ENCODE data around the gene PPM1L. TPM values are rescaled to one million over a fixed set of nuclear protein-coding genes. Genes with fewer than 3 reads are reported as not detected.

Gene PPM1L
- total RNA-seq, 6 experiments from 2014 or later = 1.3 to 1.7 (median 1.6) TPM

DNA sequence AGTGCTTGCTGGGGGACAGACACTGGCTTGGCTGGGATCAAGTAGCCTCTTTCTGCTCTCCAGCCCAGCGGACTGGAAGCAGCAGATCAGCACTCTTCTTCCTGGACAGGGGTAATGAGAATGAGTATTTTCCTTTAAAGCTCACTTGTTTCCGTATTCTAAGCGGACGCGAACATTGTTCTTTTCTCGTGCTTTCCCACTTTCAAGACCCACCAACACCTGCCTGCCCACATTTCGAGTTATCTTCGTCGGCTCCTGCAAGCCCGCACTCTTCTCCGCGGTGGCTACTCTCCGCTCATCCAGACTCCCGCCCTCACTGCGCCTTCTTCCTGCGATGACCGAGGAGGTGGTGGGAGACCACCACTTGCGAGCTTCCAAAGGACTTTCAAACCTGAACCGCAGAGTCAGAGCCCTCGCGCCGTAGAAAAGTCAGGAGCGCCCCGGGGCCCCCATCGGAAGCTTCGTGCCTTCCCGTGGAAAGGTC, 1.6 kb upstream of the PPM1L start:
- Mint-ChIP-seq H3K27ac (peak overlapping the region; percentile 95), H3K4me1 (ENCODE audit: low read depth) (peaks cover 22% of the 10 kb centered on the region), H3K4me3 (peak overlapping the region; percentile 98), H3K36me3 (ENCODE audit: low read depth) (no peaks in the 10 kb centered on the region), H3K27me3 (ENCODE audit: insufficient read depth) (peaks cover 20% of the 10 kb centered on the region), H3K9me3 (no peaks in the 10 kb centered on the region)
- TF ChIP-seq CTCF (IDR thresholded peaks at IDR 0.05) = no peak
- peak; percentile 52 for DNase-seq

GRCh38 chr3:160754855-160755747, 930 bp upstream of the PPM1L start:
- H3K4me3 Mint-ChIP-seq = peak overlapping the region; percentile 98
- peak overlapping the region; percentile 95 for H3K27ac Mint-ChIP-seq
- peaks cover 20% of the 10 kb centered on the region for H3K27me3 Mint-ChIP-seq (ENCODE audit: insufficient read depth)
- TF ChIP-seq CTCF (IDR thresholded peaks at IDR 0.05) = no peak
- no peaks in the 10 kb centered on the region for H3K36me3 Mint-ChIP-seq (ENCODE audit: low read depth)
- H3K9me3 Mint-ChIP-seq = no peaks in the 10 kb centered on the region
- peaks cover 22% of the 10 kb centered on the region for H3K4me1 Mint-ChIP-seq (ENCODE audit: low read depth)
- DNase-seq = peak; percentile 89

- no peak for DNase-seq
- Mint-ChIP-seq H3K36me3 (ENCODE audit: low read depth) (no peaks in the 10 kb centered on the region), H3K27me3 (ENCODE audit: insufficient read depth) (peaks cover 18% of the 10 kb centered on the region), H3K9me3 (no peaks in the 10 kb centered on the region), H3K4me1 (ENCODE audit: low read depth) (peaks cover 22% of the 10 kb centered on the region), H3K27ac (no peak overlapping the region), H3K4me3 (peak overlapping the region; percentile 98; the same call in 1 of the 2 replicates)
- no peak for TF ChIP-seq CTCF (IDR thresholded peaks at IDR 0.05)
Measured at GRCh38 chr3:160757233-160758106, 1.4 kb downstream of the PPM1L start.

DNA sequence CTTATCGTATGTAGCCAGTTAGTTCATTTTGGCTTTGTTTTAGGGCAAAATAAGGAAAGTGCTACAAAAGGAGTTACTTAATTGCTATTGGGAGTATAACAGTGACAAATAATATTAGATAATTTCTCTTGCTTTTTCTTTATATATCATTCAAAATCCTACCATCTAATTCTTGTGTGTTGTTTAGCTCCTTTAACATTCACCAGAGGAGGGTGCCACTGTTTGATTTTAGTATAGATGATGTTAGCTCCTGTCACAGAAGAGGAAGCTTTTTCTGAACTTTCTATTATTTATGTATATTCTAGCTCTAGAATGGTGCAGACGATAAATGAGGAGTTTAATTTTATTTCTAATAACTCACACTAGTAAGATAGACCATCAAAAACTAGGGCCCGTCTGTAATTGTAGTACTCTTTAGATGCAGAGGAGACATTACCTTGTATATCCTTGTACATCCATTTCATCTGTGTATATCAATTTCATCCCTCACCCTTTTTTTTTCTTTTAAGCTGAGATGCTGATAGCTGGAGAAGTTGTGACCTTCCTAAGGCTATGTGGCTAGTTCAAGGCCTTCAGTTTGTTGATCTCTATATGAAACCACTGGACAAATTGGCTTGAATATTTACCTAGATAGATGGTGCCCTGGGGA, 3.0 kb downstream of the PPM1L start:
- DNase-seq = no peak
- no peaks in the 10 kb centered on the region for H3K9me3 Mint-ChIP-seq
- no peaks in the 10 kb centered on the region for H3K36me3 Mint-ChIP-seq (ENCODE audit: low read depth)
- peaks cover 18% of the 10 kb centered on the region for H3K27me3 Mint-ChIP-seq (ENCODE audit: insufficient read depth)
- TF ChIP-seq CTCF (IDR thresholded peaks at IDR 0.05) = no peak
- H3K27ac Mint-ChIP-seq = no peak overlapping the region
- peaks cover 18% of the 10 kb centered on the region for H3K4me1 Mint-ChIP-seq (ENCODE audit: low read depth)
- no peak overlapping the region for H3K4me3 Mint-ChIP-seq

DNA sequence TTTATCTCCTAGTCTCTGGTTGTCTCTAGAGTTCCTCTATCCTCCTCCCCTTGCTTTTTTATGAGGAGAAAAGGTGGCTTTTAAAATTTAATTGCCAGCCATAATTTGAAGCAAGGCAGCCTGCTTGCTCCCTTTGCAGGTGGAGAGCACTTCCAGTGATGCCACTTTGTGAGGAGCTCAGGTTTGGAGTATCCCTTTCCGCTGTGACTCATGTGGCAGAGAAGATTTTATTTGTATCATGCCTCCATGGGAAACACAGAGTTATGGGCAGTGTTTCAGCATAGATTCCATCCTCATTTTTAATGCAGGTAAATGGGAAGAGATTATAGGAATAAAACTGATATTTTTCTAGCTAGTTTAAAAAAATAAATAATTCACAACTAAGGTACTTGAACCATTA, 7.0 kb downstream of the PPM1L start:
- Mint-ChIP-seq H3K27ac (no peak overlapping the region), H3K4me1 (ENCODE audit: low read depth) (no peaks in the 10 kb centered on the region), H3K27me3 (ENCODE audit: insufficient read depth) (no peaks in the 10 kb centered on the region), H3K4me3 (no peak overlapping the region), H3K36me3 (ENCODE audit: low read depth) (no peaks in the 10 kb centered on the region), H3K9me3 (no peaks in the 10 kb centered on the region)
- DNase-seq = no peak
- TF ChIP-seq CTCF (IDR thresholded peaks at IDR 0.05) = no peak
